Stimulated activated CD4-positive, alpha-beta T cell treated with anti-CD3 and anti-CD28 coated beads, Interleukin-4, amount 100 ng/mL, for 24 hours (primary cell): ENCODE results near the gene MDFI.

Source experiments
- DNase-seq: peaks from one replicate; pipeline ENCODE4 v3.0.0-alpha.2; 2020

Gene MDFI

DNA sequence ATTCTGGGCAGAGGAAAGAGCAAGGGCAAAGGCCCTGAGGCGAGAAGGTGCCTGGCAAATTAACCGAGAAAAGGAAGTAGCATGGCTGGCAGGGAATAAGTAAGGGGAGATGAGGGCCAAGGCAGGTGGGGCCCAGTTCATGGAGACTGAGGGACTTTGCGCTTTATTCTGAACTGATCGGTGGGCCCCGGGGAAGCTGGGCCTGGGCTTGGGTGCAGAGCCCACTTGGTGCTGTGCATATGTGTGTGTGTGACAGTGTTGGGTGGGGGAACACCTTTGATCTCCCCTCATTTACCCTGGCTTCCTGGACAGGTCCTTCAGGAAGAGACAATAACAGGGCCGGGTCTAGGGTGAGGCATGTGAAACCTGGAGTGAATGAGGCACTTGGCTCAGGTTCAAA lies 2.9 kb upstream of the MDFI start:
- DNase-seq = no peak

DNA sequence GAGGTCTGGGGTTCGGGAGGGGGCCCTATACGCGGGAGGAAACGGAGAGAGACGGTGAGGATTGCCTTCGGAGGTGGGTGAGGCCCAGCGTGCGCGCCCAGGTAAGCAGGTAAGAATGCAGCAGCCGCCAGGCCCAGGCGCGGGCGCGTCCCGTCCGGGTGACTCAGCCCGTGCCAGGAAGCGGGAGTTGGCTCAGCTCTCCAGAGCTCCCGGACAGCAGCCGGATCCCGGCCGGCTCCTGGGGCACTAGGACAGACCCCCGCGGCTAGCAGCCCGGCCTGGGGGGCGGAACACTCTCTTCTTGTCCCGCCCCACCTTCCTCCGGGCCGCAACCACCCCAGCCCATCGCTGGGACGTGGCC lies 1.5 kb upstream of the MDFI start:
- DNase-seq = no peak

DNA sequence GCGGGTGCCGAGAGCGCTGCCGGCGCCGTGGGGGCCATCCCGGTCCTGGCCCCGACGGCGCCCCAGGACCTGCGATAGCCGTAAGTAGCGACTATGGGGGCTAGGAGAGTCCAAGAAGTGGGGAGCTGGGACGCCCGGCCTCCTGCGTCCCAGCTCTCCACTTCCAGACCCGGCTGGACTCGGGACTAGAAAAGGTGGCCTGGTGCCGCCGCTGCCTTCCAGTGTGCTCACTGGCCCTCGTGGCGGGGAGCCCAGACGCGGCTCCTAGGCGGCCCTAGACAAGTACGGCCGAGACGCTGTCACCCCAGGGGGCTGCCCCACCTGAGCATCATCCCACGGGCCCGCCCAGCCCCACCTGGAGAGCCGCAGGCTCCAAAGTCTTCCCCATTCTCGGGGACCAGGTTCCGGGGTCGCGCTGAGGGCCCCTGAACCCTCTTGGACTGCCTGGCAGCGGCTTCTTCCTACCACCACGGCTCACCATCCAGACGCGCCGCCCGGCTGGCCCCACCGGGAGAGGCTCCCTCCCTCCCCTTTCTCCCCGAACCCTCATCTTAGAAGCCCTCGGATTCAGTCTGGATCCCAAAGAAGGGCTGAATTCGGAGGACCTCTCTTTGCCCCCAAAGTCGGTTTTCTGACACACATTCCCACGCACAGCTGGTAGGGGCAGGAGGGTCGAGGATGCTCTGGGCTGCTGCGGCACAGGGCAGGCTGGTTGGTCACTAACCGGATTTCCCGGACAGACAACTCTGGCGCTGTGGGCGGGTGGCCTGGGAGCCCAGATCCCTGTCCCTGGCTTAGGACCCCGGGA lies 870 bp upstream of the MDFI start:
- DNase-seq = no peak

DNA sequence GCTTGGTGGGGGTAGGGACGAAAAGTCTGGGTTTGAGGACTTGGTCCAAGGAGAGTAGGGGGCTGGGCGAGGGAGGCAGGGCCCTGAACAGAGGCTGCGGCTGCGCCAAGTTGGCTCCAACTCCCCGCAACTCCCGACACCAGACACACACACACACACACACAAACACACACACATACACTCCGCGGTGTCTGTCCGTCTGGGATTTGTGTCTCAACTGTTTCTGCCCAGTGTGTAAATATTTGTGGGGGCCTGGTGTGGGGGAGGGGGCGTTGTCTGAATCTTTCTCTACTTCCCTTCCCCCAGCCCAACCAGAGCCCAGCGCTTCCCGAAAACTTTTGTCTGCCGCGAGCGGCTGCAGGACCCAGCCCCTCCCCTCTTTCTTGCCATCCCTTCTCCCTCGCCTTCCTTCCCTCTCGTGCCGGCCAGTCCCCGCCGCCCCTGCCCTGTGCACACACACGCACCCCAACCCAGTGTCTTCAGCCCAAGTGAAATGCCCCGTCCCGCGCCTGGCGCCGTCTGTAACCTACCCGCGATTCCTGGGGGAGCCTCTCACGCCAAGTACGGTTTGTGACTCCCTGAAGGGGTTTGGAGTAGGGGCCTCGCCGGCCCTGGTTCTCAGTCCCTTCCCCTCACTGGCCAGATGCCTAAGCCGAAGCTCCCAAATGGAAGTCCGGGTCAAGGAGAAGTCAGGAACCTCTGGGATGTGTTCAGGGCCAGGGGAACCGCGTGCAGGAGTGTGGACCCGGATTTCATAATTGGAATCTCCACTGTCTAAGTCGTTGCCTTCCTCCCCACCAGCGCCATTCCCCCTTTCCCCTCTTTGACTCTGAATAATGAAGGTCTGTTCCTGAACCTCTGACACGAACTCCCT lies 904 bp downstream of the MDFI start:
- DNase-seq = no peak

DNA sequence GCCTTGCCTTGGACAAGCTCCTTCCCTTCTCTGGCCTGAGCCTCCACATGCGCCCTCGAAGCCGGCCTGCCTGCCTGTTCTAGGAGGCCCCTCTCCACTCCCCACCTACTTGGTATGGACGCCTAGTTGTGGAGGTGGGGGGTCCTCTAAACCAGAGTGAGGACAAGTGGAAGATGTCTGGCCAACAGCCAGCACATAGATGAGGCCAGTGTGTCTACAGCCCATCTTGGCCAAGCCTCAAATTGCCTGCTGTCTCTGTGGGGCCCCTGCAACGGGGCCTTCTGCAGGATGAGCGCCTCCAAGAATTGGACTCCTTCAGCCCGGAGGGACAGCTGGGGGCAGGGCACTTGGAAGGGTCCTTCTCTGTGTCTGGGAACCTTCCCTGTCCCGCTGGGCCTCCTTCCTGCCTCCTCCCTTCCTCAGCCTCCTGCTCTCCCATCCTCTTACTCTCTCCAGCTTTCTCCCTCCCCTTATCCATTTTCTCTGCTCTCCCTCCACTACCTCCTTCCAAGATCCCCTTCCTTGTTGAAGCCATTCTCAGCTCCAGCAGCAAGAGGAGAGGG lies 1.6 kb downstream of the MDFI start:
- no peak for DNase-seq

DNA sequence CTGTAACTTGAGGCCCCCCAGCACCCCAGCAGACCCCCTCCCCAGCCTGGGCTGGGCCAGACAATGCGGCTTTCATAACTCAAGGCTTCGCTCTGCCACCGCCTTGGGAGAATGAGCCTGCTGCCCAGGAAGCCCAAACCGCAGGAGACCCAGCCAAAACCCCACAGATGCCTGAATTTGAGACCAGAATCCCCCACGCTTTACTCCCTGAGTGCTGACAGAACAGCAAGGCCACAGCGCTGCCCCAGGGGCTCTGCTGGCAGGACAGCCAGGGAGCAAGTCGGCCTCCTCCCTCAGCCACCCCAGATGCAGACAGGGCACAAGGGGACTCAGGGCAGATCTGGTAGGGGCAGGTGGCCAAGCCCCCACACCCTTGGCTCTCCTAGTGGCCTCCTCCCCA lies 2.2 kb downstream of the MDFI start:
- DNase-seq = no peak

DNA sequence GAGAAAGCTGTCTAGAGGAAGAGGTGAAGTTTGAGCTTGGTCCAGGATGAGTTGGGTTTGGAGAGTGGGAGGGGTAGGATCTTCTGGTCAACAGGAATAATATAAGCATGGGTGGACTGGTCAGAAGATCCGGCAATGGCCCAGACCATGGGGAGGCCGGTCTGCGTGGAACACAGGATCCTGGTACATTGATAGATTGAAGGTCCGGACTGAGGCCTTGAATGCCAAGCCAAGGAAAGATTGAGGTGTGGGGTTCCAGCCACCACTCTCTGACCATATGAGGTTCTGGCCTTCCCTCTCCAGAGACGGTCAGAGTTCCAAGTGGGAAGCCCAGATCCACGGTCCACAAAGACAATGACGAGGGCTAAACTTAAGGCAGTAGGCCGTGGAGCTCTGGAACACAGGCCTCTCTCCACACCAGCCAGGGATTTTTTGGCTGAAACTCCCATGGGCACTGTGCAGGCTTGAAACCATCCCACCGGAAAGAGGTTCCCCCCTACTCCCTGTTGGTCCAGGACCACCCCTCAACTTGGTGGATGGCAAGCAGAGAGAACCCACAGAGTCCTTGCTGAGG lies 3.2 kb downstream of the MDFI start:
- DNase-seq = no peak

DNA sequence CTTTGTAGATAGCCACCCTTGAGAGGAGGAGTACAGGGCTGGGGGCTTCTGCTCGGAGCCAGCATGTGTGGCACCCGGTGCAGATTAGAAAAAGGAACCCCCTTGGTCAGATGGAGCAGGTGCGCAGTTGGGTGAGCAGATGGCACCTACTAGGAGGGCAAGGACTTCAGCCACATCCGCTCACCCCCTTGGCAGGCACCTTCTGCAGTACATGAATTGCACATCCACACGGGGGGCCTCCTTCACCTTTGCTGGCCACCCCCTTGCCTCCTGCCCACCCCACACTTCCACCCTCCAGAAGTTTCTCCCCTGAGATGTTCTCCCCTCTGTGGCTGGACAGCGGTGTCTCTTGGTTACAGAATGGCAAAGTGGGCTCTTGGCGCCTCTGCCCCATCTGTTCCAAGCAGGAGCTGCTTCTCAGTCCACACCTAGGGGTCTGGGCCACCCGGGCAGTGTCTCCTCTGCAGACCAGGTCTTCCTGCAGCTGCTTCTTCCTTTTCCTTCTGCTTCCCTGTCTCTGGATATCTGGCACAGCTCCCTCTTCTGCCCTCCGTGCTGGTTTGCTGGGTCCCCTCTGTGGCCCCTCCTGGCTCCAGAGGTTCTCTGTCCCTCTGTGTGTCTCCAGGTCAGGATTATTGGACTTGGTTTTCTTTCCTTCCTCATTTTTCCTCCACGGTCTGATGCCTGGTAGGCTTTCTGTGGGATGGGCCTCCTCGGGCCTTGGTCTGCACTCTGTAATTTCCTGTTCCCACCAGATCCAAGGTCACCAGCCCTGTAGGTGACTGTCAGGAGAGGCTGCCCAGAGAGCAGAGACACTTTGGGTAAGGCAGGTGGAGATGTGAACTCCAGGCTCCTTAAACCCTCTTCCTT lies 4.1 kb downstream of the MDFI start:
- DNase-seq = no peak

DNA sequence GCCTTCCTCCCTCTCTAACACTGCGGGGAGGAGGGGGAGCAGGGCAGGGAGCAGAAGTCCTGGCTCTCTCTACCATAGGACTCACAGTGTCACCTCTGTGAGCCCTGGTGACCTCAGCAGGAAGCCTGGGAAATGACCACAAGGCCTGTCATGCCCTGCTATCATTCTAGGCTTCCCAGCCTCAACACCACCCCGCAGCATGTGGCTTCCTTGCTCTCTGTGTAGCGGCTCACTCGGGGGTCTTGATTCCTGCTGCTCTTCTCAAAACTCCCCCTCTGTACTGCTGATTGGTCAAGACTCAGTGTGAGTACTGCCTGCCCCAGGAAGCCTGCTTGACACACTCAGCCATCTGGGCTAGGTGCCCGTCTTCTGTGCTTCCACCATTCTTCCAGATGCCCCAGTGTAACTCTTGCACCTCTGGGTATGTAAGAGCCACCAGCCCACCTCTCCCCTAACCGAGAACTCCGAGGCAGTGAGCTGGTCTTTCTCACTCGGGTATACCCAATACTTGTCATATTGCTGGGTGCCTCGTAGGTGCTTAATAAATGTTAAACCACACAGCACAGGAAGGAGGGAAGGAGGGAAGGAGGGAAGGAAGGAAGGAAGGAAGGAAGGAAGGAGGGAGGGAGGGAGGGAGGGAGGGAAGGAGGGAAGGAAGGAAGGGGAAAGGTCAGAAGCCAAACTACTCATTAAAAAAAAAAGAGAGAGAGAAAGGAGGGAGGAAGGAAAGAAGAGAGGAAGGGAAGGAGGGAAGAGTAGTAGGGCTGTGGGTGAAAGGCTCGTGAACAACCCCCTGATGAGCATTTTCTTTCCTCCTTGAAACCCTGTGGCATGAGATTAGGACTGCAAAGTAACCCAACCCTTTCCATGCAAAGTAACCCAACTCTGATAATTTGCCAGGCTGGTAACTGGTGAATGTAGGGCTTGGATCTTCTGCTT lies 5.0 kb downstream of the MDFI start:
- DNase-seq = no peak

DNA sequence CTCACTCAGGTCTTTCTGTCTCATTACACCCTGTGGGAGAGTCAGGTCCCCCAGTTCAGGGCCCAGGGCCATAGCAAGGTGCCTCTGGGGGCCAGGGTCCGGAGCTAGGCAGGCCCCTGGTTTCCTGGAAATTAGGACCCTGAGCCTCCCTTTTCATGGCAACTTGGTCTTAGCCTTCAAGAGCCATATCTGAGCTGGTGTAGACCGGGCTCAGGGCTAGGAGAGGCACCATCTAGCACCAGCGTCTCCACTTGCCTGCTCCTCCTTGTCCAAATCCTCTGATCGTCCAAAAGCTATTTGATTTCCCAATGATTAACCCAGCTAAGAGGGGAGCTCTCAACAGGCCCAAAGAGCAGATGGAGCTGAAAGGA lies 5.6 kb downstream of the MDFI start:
- no peak for DNase-seq

DNA sequence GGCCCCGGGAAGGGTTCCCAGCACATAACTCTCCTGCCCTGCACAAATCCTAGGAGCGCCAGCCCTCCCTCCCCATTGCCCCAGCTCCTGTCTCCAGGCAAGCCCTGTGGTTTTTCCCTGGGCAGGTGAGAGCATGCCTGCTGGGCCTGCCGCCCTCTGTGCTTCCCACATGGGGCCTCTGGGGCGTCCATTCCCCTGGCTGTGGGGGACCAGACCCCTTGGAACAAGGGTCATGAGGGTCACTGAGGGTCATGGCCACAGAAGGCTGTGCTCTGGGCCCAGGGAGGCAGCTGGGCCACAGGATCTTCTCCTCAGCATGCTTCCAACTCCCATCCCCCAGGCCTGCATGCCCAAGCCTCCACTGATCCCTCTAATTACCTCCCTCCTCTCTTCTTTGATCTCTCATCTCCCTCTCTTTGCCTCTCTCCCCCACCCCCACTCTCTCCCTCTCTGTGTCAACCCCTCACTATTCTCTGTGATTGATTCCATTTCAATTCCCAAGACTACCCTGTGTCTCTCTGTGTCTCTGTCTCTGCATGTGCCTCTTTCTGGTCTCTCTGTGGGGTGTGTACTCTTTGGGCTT lies 6.1 kb downstream of the MDFI start:
- DNase-seq = no peak

DNA sequence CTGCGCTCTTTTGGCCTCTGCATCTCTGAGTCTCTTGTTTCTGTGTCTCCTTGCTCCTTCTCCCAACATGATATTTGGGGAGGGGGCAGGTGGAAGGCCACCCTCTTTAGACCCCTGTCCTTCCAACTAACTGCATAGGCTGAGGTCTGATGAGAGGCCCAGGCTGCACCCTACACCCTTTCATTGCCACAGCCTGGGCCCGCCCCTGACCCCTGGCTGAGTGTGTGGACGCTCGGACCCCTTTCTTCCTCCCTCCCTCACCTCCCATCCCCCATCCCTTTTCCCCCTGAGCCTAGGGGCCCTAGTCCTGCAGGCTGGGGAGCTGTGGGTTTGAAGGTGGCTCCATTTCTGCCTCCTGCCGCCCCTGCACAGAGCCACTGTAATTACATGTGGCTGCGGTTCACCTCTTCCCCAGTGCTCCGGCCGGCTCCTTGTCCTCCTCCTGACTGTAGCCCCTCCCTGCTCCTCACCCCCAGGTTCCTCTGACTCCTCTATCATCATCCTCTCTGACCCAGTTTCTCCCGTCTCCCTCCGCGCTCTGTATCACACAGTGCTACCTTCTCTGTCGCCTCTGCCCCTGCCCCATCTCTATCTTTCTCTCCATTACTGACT lies 6.8 kb downstream of the MDFI start:
- no peak for DNase-seq

DNA sequence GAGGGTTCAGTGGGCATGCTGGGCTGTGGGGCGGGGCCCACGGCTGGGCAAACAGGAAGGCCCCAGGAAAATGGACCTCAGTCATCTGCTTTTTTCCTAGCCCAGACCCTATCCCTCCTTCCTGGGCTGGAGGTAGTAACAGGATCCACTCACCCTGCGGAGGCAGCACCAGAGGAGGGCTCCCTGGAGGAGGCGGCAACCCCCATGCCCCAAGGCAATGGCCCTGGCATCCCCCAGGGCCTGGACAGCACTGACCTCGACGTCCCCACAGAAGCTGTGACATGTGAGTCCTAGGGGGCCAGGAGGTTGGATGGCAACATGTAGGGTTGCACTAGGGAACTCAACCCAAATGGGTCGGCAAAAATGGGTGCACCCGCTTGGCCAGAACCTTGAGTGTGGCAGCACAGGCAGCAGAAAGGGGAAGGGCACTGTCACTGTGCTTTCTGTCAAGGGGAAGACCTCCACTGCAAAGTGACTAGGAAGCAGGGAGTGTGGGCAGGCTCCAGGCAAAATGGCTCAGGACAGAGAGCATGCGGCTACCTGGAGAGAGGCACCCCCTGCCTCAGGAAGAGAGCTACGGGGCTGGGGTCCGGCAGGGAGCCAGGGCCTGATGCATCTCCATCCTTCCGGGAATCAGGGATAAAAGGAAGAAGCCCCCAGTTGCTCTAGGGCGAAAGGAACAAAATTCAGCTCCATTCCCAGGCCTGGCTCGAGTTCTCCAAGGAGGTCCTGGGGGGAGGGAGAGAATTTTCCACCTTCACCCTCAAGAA lies 7.9 kb downstream of the MDFI start:
- DNase-seq = no peak

DNA sequence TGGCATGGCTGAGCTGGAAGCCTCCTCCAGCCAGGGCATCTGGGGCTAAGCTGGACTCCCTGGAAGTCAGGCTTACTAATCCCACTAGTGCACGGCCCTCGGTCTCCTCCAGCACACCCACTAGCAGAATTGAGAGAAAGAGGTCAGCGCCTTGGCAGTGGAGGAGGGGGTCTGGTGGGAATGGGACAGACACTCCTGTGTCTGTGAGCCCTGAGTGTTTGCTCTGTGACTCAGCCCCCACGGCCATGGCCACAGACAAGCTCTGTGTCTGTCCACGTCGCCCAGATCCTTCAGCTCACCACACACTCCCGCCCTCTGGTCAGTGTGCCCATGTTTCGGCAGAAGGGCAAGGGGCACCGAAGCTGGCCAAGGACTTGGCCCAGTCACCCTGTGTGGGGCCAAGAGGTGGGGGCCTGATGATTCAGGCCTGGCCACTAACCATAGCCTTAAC lies 8.8 kb downstream of the MDFI start:
- no peak for DNase-seq

DNA sequence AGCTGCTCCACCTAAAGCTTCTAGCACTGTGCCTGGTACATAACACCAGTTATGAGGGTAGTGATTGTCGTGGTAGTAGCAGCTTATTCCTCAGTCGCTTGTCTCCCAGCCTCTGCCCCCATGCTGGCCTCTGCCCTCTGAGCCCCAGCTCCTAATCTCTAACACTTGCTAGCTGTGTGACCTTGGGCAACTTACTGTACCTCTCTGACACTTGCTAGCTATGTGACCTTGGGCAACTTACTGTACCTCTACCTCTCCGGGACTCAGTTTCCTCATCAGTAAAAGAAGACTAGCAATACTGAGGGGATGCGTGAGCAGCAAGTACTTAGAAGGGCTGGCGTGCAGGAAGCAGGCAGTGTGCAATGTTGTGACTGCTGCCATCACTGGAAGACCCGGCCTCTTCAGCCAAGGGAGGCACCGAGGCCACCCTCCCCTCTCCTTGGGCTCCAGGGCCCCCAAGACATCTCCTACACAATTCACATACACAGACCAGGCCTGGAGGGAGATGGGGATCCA lies 9.9 kb downstream of the MDFI start:
- no peak for DNase-seq

DNA sequence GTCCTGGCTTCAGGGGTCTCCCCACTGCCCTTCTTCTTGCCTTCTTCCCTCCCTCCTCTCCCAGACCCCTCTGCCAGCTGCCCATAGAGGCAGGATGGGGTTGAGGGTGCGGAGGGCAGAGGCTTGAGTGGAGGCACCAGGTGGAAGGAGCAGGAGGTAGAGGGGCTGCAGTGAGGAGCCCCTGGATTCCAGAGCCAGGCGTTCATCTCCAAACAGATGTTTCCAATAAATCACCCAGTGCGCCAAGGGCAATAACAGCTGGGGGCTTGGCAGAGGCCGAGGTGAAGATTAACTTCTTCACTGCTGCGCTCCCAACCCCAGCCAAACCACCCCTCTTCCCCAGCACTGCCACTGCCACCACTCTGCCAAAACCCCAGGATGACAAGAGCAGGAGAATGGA lies 10.7 kb downstream of the MDFI start:
- DNase-seq = no peak

DNA sequence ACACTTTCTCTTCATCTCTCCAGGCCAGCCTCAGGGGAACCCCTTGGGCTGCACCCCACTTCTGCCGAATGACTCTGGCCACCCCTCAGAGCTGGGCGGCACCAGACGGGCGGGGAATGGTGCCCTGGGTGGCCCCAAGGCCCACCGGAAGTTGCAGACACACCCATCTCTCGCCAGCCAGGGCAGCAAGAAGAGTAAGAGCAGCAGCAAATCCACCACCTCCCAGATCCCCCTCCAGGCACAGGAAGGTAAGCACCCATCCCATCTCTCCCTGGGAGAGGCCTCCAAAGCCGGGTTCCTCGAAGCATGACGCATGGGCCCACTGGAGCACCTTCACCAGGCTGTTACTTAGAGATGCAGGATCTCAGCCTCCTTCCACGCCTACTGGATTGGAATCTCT lies 11.3 kb downstream of the MDFI start:
- no peak for DNase-seq

DNA sequence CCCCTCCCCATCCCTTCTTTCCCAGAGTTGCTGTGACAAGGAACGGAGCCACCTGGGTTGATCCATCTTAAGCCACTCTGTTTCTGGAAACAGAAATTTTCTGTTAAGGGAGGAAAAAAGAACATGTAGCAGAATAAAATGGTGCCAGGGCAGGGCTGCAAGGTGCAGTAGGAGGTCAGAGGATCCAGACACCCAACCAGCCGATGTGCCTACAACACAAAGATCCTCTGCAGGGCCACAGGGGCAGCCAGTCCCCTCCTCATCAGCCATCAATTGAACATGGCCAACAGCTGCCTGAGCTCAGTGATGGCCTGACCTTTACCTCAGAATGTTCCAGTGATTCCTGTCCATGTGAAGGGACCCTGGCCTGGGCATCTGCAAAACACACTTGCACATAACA lies 11.9 kb downstream of the MDFI start:
- no peak for DNase-seq

DNA sequence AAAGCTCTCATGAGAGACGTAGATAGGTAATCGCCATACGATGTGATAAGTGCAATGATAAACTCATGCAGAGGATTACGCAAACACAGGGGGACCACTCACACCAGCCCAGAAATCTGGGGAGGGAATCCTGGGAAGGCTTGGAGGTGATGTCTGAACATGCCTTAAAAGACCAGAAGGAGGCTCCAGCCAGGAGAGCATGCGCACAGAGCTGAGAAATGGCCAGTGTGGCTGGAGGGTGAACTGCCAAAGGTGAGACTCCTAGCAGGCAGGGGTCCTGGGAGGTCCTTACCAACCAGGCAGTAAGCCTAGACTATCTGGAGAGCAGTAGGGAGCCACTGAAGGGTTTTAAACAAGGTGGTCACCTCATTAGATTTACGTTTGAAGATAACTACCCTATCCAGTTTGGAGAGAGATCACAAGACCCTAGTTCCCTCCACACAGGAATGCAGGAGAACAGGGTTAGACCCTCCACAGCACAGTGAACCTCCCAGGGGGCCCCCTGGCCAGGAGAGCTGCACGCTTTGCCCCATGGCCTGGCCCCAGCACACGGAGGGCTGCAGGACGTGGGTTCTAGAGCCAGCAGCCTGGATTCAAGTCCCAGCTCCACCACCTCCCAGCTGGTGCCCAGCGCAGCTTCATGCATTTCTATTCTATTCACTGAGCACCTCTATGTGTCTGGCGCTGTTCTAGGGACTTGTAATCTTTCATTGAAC lies 13.1 kb downstream of the MDFI start:
- no peak for DNase-seq
